ENCODE measurements around the gene TRAF4.

GRCh38 chr17:28747801-28748750, 4.3 kb downstream of the TRAF4 start:
- TF ChIP-seq, protein P1, sequence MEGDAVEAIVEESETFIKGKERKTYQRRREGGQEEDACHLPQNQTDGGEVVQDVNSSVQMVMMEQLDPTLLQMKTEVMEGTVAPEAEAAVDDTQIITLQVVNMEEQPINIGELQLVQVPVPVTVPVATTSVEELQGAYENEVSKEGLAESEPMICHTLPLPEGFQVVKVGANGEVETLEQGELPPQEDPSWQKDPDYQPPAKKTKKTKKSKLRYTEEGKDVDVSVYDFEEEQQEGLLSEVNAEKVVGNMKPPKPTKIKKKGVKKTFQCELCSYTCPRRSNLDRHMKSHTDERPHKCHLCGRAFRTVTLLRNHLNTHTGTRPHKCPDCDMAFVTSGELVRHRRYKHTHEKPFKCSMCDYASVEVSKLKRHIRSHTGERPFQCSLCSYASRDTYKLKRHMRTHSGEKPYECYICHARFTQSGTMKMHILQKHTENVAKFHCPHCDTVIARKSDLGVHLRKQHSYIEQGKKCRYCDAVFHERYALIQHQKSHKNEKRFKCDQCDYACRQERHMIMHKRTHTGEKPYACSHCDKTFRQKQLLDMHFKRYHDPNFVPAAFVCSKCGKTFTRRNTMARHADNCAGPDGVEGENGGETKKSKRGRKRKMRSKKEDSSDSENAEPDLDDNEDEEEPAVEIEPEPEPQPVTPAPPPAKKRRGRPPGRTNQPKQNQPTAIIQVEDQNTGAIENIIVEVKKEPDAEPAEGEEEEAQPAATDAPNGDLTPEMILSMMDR (IDR thresholded peaks at IDR 0.05; ENCODE audit: insufficient read depth, low read depth, low read length) = no peak
- TF ChIP-seq EZH2 (IDR thresholded peaks at IDR 0.05; ENCODE audit: insufficient read depth, low read length) = no peak
